Heart right ventricle (tissue), 16 donors: ENCODE data around the gene AKAP9. TPM values are rescaled to one million over a fixed set of nuclear protein-coding genes. Genes with fewer than 3 reads are reported as not detected.
"Not testable (repeated sequence)": the region's sequence is repeated elsewhere in the genome, so short reads cannot be mapped to it uniquely, and the experiment has no call there.

ENCODE experiments used
- ATAC-seq, 8 donors: fragments of 200-7000 bp; cut with Tn5 transposase; one replicate each; pipeline ENCODE4 v1.9.1; 2020; ENCODE audit warnings: mild to moderate bottlenecking in 8 of 8, moderate library complexity in 8 of 8, moderate number of reproducible peaks in 1 of 8
- DNase-seq, 2 donors: peaks; one replicate each; pipeline ENCODE4 v3.0.0-alpha.2; 2020
- H3K27ac ChIP-seq, 10 donors: fragments of 200-600 bp; sonication (generic) in 2 of 10; one replicate each; pipeline versions ENCODE4 v1.5.0 to v1.8.0; 2020 to 2022; ENCODE audit warnings: mild to moderate bottlenecking in 3 of 10
- H3K27me3 ChIP-seq, 7 donors: fragments of 200-600 bp; one replicate each; pipeline ENCODE4 v1.8.0; 2021 to 2022; ENCODE audit warnings: mild to moderate bottlenecking in 2 of 7
- H3K36me3 ChIP-seq, 9 donors: fragments of 200-600 bp; sonication (generic) in 1 of 9; one replicate each; pipeline versions ENCODE4 v1.5.0 to v1.8.0; 2020 to 2022; ENCODE audit warnings: mild to moderate bottlenecking in 2 of 9
- H3K4me1 ChIP-seq, 9 donors: fragments of 200-600 bp; sonication (generic) in 1 of 9; one replicate each; pipeline versions ENCODE4 v1.5.0 to v1.8.0; 2020 to 2022; ENCODE audit warnings: mild to moderate bottlenecking in 4 of 9
- H3K4me3 ChIP-seq, 10 donors: fragments of 200-600 bp; sonication (generic) in 2 of 10; one replicate each; pipeline versions ENCODE4 v1.5.0 to v1.8.0; 2020 to 2022; ENCODE audit warnings: mild to moderate bottlenecking in 7 of 10, moderate library complexity in 2 of 10
- H3K9me3 ChIP-seq, 11 donors: fragments of 200-600 bp in 10 of 11; sonication (generic) in 2 of 11; one replicate each; pipeline versions ENCODE4 v1.5.0 to v1.8.0; 2013 to 2022; ENCODE audit warnings: mild to moderate bottlenecking in 2 of 11, control low read depth in 1 of 11, moderate library complexity in 1 of 11
- WGBS, 2 donors: extraction: QIAGEN DNeasy Blood & Tissue Kit; methylation state at CpG; one replicate each; pipeline ENCODE4 v1.1.7; 2013; ENCODE audit warnings: inconsistent platforms in 1 of 2; 5-methylcytosine and 5-hydroxymethylcytosine counted together
- intact Hi-C, 10 donors: fragments of 100-400 bp; cut with DNase I; formaldehyde crosslinking; loops; one replicate each; pipeline versions ENCODE4 v1.11.1 to v1.14.2; 2022
- polyA plus RNA-seq, 2 donors: library from polyadenylated mRNA; stranded (reverse); fragments of 200-250 nt; gene quantifications; one replicate each; pipeline ENCODE4 v1.2.3, GENCODE V29; 2013
- total RNA-seq, 10 donors: library from RNA; stranded (reverse); fragmentation: NEBNext Ultra II Directional in 3 of 10; extraction: Animal tissue kit (Norgen Biotek cat#: 25700) in 3 of 10; gene quantifications; one replicate each; pipeline versions ENCODE4 v1.2.1 to v1.2.4, GENCODE V29; 2021 to 2023
- TF ChIP-seq, protein P1 (sequence below), 9 donors: fragments of 200-600 bp; sonication (generic) in 2 of 9; IDR thresholded peaks; one replicate each; pipeline versions ENCODE4 v1.5.0 to v1.8.0; 2021 to 2022; ENCODE audit warnings: antibody characterized with exemption in 9 of 9, mild to moderate bottlenecking in 5 of 9, moderate library complexity in 1 of 9
- donor health status: Arrhythmogenic right ventricular cardiomyopathy.
- donor health status: ischemic (EF 13 %, LVEDD 7.1; RV severe dilation, severe dysfunction).
- donor health status: healthy with polysubstance abuse.
- donor health status: DM: no; HTN: yes; CAD: no.
- donor health status: DM: no; HTN: no; CAD: no.
- donor health status: ischemic (EF 25% LVEDD 6.9; RV normal size, moderate dysfunction).
- donor health status: ischemic (EF 25% LVEDD 5.7; RV mildly dilated, moderate dysfunction).
- donor health status: healthy.
- donor health status: DM: yes; HTN: yes; CAD: no.
- donor health status: Ischemic cardiomyopathy.
- donor health status: ischemic (EF 35%, LVEDD 5.7; RV mildly dilated, moderate dysfunction).
- donor health status: nonischemic (EF 11% LVEDD 7.7; RV severe dilation, severe dysfunction).
- donor health status: DM: yes; HTN: yes; CAD: no.
- donor health status: PGD.
- donor health status: ischemic (EF 29% LVEDD 5.4; RV normal size, mild dysfunction).
- donor health status: nonischemic (EF 23%, LVEDD 6.1; RV moderate dilation, normal function).

AKAP9 gene
- total and polyA plus RNA-seq, 12 donors, result 5.9 to 62.3 (median 49.2) TPM

DNA sequence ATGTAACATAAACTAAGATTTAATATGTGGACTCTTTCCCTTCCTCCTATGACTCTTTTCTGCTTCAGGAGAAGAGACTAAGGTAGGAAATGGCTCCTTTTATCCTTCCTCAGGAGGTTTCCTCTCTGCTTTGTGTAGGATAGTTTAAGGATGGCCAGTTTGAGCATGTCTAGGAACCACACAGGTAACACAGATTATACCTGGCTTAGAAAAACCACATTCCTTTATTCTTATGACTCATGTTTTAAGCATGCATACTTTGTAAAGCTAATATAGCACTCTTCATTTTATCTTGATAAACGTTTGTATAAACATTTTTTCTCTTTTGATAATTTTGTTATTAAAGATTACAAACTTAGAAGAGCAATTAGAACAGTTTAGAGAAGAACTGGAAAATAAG is 135.8 kb downstream of the AKAP9 start:
- H3K4me3 ChIP-seq, result no peak overlapping the region
- no peak for DNase-seq
- no peak overlapping the region for H3K27ac ChIP-seq
- intact Hi-C loops, result no loop called here
- no peaks in the 10 kb centered on the region for H3K4me1 ChIP-seq
- peaks cover 0 to 100% (median 43%) of the 10 kb centered on the region in 9 donors for H3K36me3 ChIP-seq
- WGBS, 2 donors, result 34 to 36% methylated on average over 1 of the region's 1 CpG
- H3K27me3 ChIP-seq, result no peaks in the 10 kb centered on the region
- ATAC-seq, result no peak
- TF ChIP-seq, protein P1, sequence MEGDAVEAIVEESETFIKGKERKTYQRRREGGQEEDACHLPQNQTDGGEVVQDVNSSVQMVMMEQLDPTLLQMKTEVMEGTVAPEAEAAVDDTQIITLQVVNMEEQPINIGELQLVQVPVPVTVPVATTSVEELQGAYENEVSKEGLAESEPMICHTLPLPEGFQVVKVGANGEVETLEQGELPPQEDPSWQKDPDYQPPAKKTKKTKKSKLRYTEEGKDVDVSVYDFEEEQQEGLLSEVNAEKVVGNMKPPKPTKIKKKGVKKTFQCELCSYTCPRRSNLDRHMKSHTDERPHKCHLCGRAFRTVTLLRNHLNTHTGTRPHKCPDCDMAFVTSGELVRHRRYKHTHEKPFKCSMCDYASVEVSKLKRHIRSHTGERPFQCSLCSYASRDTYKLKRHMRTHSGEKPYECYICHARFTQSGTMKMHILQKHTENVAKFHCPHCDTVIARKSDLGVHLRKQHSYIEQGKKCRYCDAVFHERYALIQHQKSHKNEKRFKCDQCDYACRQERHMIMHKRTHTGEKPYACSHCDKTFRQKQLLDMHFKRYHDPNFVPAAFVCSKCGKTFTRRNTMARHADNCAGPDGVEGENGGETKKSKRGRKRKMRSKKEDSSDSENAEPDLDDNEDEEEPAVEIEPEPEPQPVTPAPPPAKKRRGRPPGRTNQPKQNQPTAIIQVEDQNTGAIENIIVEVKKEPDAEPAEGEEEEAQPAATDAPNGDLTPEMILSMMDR (IDR thresholded peaks at IDR 0.05), result no peak
- no peaks in the 10 kb centered on the region for H3K9me3 ChIP-seq

DNA sequence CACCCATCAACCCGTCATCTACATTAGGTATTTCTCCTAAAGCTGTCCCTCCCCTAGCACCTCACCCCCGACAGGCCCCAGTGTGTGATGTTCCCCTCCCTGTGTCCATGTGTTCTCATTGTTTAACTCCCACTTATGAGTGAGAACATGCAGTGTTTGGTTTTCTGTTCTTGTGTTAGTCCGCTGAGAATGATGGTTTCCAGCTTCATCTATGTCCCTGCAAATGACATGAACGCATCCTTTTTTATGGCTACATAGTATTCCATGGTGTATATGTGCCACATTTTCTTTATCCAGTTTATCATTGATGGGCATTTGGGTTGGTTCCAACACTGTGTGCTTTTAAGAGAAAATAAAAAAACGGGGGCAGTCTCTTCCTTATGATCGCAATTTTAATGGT is 143.3 kb downstream of the AKAP9 start:
- H3K4me1 ChIP-seq, H3K27ac ChIP-seq, H3K4me3 ChIP-seq, intact Hi-C loops, DNase-seq, H3K27me3 ChIP-seq, H3K9me3 ChIP-seq, ATAC-seq: not testable (repeated sequence)
- H3K36me3 ChIP-seq, result peaks cover 0 to 100% (median 63%) of the 10 kb centered on the region in 9 donors
- 98% methylated on average over 6 of the region's 6 CpGs for WGBS, 2 donors

DNA sequence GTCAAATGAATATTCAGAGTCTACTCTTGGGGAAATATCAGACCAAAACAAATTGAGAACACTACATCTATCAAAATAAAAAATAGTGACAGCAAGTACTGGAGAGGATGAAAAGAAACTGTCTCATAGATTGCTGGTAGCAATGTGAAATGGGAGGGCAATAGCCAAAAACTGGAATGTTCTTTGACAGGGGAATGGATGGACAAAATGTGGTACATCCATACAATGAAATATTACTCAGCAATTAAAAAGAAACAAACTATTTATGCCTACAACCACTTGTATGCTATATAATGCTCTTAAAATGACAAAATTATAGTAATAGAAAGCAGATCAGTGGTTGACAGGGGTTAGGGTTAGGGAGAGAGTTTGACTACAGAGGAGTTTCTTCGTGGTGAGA is 147.6 kb downstream of the AKAP9 start:
- intact Hi-C loops, result no loop called here
- H3K27ac ChIP-seq, result no peak overlapping the region
- peaks cover 0 to 100% (median 72%) of the 10 kb centered on the region in 9 donors for H3K36me3 ChIP-seq
- no peak overlapping the region for H3K4me3 ChIP-seq
- H3K27me3 ChIP-seq, result no peaks in the 10 kb centered on the region
- 96 to 97% methylated on average over 1 of the region's 1 CpG for WGBS, 2 donors
- H3K9me3 ChIP-seq, result peaks cover 0 to 4% (median 0%) of the 10 kb centered on the region in 11 donors
- DNase-seq, result no peak
- H3K4me1 ChIP-seq, result no peaks in the 10 kb centered on the region
- no peak for ATAC-seq
- TF ChIP-seq, protein P1 (IDR thresholded peaks at IDR 0.05), result no peak

DNA sequence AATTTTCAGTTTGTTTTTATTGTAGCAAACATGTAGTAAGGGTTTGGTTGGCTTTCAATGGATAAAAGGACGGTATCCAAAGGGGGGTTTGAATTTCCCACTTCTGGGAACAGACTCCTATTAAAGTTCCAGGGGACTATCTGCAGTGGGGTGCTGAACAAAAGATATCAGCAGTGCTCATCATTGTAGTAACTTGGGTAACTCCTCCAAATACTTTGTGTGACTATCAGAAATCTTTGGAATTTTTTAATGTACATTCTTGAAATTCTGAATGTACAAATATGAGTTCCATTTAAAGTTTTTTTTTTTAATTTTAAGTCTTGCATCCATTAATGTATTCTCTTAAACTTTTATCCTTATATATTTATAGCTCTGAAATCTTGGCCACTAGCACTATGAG is 151.5 kb downstream of the AKAP9 start:
- no peak for DNase-seq
- ATAC-seq, result no peak
- intact Hi-C loops, result loop anchor here in 1 of 10 donors (10.0 kb wide), 1 partner anchor 143 kb away; no protein-coding TSS in a partner anchor
- WGBS, 2 donors, result 81 to 90% methylated on average over 1 of the region's 1 CpG
- Histone ChIP-seq H3K9me3 (peaks cover 0 to 2% (median 0%) of the 10 kb centered on the region in 11 donors), H3K36me3 (peaks cover 0 to 100% (median 59%) of the 10 kb centered on the region in 9 donors), H3K27ac (no peak overlapping the region), H3K27me3 (no peaks in the 10 kb centered on the region), H3K4me3 (no peak overlapping the region), H3K4me1 (no peaks in the 10 kb centered on the region)
- TF ChIP-seq, protein P1 (IDR thresholded peaks at IDR 0.05), result no peak

DNA sequence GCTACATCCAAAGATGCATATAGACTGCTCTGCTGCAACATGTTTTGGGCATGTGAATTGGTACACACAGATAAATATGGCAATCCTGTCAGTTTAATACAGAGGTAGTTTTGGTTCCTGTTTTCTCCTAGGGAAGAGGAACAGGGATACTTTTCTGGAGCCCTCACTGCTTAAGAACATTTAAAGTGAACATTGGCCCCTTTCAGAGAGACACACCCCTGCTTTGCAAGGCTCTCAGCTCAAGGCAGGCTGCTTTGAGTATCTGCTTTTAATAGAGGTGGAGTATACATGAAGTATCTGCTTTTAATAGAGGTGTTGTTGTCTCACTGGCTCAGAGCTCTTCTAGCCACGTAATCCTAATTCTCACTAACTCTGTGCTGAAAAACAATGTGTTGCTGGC is 154.7 kb downstream of the AKAP9 start:
- intact Hi-C loops, result loop anchor here in 1 of 10 donors (10.0 kb wide), 1 partner anchor 139 kb away; no protein-coding TSS in a partner anchor
- Histone ChIP-seq H3K27me3 (no peaks in the 10 kb centered on the region), H3K4me1 (no peaks in the 10 kb centered on the region), H3K9me3 (no peaks in the 10 kb centered on the region), H3K4me3 (no peak overlapping the region), H3K36me3 (peaks cover 0 to 100% (median 62%) of the 10 kb centered on the region in 9 donors), H3K27ac (no peak overlapping the region)
- TF ChIP-seq, protein P1 (IDR thresholded peaks at IDR 0.05), result no peak
- ATAC-seq (no peak), DNase-seq (no peak)
- WGBS, 2 donors, result 44 to 67% methylated on average over 1 of the region's 1 CpG
